ENCODE results near the gene TRAF7.
"Not testable (repeated sequence)": the region's sequence is repeated elsewhere in the genome, so short reads cannot be mapped to it uniquely, and the experiment has no call there.

TRAF7 gene

GRCh38 chr16:2109872-2110271 lies 45.7 kb upstream of the TRAF7 start:
- H3K27me3 ChIP-seq (ENCODE audit: insufficient read depth, low read length); H3K4me2 ChIP-seq (ENCODE audit: low read length); H3K79me2 ChIP-seq (ENCODE audit: insufficient read depth, low read length); H3K4me3 ChIP-seq (ENCODE audit: low read depth, low read length, poor library complexity, severe bottlenecking); H3K9ac ChIP-seq (ENCODE audit: low read length); H3K27ac ChIP-seq (ENCODE audit: low read depth, low read length, poor library complexity, severe bottlenecking); H3K4me1 ChIP-seq (ENCODE audit: insufficient read depth, low read length, severe bottlenecking); H4K20me1 ChIP-seq (ENCODE audit: insufficient read depth, low read length); H3F3A ChIP-seq (ENCODE audit: insufficient read depth, low read length); H3K9me3 ChIP-seq (ENCODE audit: low read length); H2AFZ ChIP-seq (ENCODE audit: low read length); H3K36me3 ChIP-seq (ENCODE audit: insufficient read depth, low read length); H3K9me2 ChIP-seq (ENCODE audit: low read depth, low read length): not testable (repeated sequence)

- not testable (repeated sequence) for H3K27me3 ChIP-seq (ENCODE audit: insufficient read depth, low read length); H3K36me3 ChIP-seq (ENCODE audit: insufficient read depth, low read length); H3K4me1 ChIP-seq (ENCODE audit: insufficient read depth, low read length, severe bottlenecking); H4K20me1 ChIP-seq (ENCODE audit: insufficient read depth, low read length); H3K9me2 ChIP-seq (ENCODE audit: low read depth, low read length); H3K27ac ChIP-seq (ENCODE audit: low read depth, low read length, poor library complexity, severe bottlenecking); H3K79me2 ChIP-seq (ENCODE audit: insufficient read depth, low read length); H3K4me2 ChIP-seq (ENCODE audit: low read length); H2AFZ ChIP-seq (ENCODE audit: low read length); H3K9ac ChIP-seq (ENCODE audit: low read length); H3F3A ChIP-seq (ENCODE audit: insufficient read depth, low read length); H3K9me3 ChIP-seq (ENCODE audit: low read length); H3K4me3 ChIP-seq (ENCODE audit: low read depth, low read length, poor library complexity, severe bottlenecking)
Measured at GRCh38 chr16:2110332-2111008, 45.1 kb upstream of the TRAF7 start.

DNA sequence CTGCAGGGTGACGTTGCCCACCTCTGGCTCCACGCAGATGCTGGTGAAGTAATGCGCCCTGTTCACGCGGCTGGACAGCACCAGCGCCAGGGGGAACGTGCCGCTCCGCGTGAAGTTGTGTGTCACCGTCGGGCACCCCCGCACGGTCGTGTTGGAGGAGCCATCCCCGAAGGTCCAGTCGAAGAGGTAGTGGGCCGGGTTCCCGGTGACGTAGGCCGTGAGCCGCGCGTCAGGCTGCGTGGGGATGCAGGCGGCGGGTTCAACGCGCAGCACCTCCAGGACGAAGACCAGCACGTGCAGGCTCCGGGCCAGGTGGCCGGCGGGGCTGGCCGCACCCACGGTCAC lies 44.6 kb upstream of the TRAF7 start:
- H2AFZ ChIP-seq (ENCODE audit: low read length); H3K79me2 ChIP-seq (ENCODE audit: insufficient read depth, low read length); H3K4me2 ChIP-seq (ENCODE audit: low read length); H3K4me1 ChIP-seq (ENCODE audit: insufficient read depth, low read length, severe bottlenecking); H3K9me3 ChIP-seq (ENCODE audit: low read length); H3K36me3 ChIP-seq (ENCODE audit: insufficient read depth, low read length); H3F3A ChIP-seq (ENCODE audit: insufficient read depth, low read length); H3K4me3 ChIP-seq (ENCODE audit: low read depth, low read length, poor library complexity, severe bottlenecking); H3K27ac ChIP-seq (ENCODE audit: low read depth, low read length, poor library complexity, severe bottlenecking); H4K20me1 ChIP-seq (ENCODE audit: insufficient read depth, low read length); H3K9ac ChIP-seq (ENCODE audit: low read length); H3K27me3 ChIP-seq (ENCODE audit: insufficient read depth, low read length); H3K9me2 ChIP-seq (ENCODE audit: low read depth, low read length): not testable (repeated sequence)

GRCh38 chr16:2111412-2112335 lies 43.9 kb upstream of the TRAF7 start:
- H4K20me1 ChIP-seq (ENCODE audit: insufficient read depth, low read length) = not testable (repeated sequence)

DNA sequence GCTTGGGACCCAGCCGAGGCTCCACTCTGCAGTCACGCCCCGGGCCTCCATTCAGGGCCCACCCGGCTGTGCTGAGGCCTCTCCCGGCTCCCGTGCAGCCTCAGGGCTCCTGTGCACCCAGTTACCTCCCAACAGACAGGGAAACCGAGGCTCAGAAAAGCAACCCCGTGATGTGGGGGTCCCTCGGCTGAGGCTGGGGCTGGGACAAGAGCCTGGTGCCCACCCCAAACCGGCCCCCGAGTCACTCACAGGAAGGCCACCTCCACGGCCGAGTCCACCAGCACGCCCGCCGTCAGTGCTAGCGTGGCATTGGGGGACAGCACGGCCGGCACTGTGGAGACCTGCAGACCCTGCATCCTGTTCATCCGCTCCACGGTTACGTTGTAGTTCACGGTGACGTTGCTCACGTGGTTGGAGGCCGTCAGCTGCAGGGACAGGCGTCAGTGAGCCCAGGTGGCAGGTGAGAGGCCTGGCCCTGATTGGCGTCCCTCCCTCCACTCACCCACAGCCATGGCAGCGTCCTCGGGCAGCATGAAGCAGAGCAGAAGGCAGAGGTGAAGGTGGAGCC lies 43.0 kb upstream of the TRAF7 start:
- H2AFZ ChIP-seq (ENCODE audit: low read length); H3K9me2 ChIP-seq (ENCODE audit: low read depth, low read length); H4K20me1 ChIP-seq (ENCODE audit: insufficient read depth, low read length); H3K27ac ChIP-seq (ENCODE audit: low read depth, low read length, poor library complexity, severe bottlenecking); H3K4me3 ChIP-seq (ENCODE audit: low read depth, low read length, poor library complexity, severe bottlenecking); H3K4me1 ChIP-seq (ENCODE audit: insufficient read depth, low read length, severe bottlenecking); H3K79me2 ChIP-seq (ENCODE audit: insufficient read depth, low read length); H3K4me2 ChIP-seq (ENCODE audit: low read length); H3K9me3 ChIP-seq (ENCODE audit: low read length); H3K9ac ChIP-seq (ENCODE audit: low read length); H3F3A ChIP-seq (ENCODE audit: insufficient read depth, low read length); H3K36me3 ChIP-seq (ENCODE audit: insufficient read depth, low read length); H3K27me3 ChIP-seq (ENCODE audit: insufficient read depth, low read length): not testable (repeated sequence)

More at GRCh38 chr16:2111412-2112335, 43.9 kb upstream of the TRAF7 start:
- not testable (repeated sequence) for H3K9me2 ChIP-seq (ENCODE audit: low read depth, low read length); H3K4me1 ChIP-seq (ENCODE audit: insufficient read depth, low read length, severe bottlenecking); H3F3A ChIP-seq (ENCODE audit: insufficient read depth, low read length); H3K9me3 ChIP-seq (ENCODE audit: low read length); H3K27me3 ChIP-seq (ENCODE audit: insufficient read depth, low read length); H3K36me3 ChIP-seq (ENCODE audit: insufficient read depth, low read length); H3K4me3 ChIP-seq (ENCODE audit: low read depth, low read length, poor library complexity, severe bottlenecking); H3K4me2 ChIP-seq (ENCODE audit: low read length); H3K79me2 ChIP-seq (ENCODE audit: insufficient read depth, low read length); H3K9ac ChIP-seq (ENCODE audit: low read length); H3K27ac ChIP-seq (ENCODE audit: low read depth, low read length, poor library complexity, severe bottlenecking); H2AFZ ChIP-seq (ENCODE audit: low read length)

- H3K9ac ChIP-seq (ENCODE audit: low read length); H3K9me2 ChIP-seq (ENCODE audit: low read depth, low read length); H3K79me2 ChIP-seq (ENCODE audit: insufficient read depth, low read length); H3F3A ChIP-seq (ENCODE audit: insufficient read depth, low read length); H3K9me3 ChIP-seq (ENCODE audit: low read length); H3K27ac ChIP-seq (ENCODE audit: low read depth, low read length, poor library complexity, severe bottlenecking); H3K4me1 ChIP-seq (ENCODE audit: insufficient read depth, low read length, severe bottlenecking); H2AFZ ChIP-seq (ENCODE audit: low read length); H3K27me3 ChIP-seq (ENCODE audit: insufficient read depth, low read length); H3K4me3 ChIP-seq (ENCODE audit: low read depth, low read length, poor library complexity, severe bottlenecking); H3K4me2 ChIP-seq (ENCODE audit: low read length); H4K20me1 ChIP-seq (ENCODE audit: insufficient read depth, low read length); H3K36me3 ChIP-seq (ENCODE audit: insufficient read depth, low read length): not testable (repeated sequence)
Measured at GRCh38 chr16:2114225-2114624, 41.4 kb upstream of the TRAF7 start.

DNA sequence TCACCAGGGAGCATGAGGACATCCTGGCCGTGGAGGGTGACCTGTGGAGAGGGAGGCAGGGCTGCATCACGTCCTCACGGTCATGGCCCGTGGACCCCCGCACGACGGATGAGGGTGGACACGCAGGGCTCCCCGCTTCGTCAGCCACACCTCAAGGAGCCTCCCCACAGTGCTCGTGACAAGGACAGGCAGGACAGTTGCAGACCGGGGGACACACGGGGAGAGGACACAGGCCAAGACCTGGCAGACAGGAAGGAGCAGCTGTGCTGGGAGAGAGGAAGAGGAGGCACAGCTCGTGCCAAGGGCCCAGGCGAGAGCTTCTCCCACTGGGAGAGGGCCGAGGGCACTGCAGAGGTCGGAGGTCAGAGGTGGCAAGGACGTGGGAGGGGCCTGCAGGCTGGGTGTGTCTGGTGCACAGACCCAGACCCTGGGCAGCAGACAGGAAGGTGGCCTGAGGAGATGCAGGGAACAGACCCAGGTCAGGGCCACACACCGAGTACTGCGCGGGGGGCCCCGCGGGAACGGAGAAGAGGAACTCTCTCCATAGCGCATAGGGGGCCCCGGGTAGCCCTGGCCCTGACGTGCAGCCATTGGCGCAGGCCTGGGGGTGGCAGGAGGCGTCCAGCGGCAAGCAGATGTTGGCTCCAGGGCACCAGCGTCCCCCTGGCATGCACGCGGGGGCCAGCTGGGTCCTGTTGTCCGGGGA lies 40.5 kb upstream of the TRAF7 start:
- not testable (repeated sequence) for H3K27me3 ChIP-seq (ENCODE audit: insufficient read depth, low read length); H4K20me1 ChIP-seq (ENCODE audit: insufficient read depth, low read length); H3K9ac ChIP-seq (ENCODE audit: low read length); H3K9me2 ChIP-seq (ENCODE audit: low read depth, low read length); H3K4me1 ChIP-seq (ENCODE audit: insufficient read depth, low read length, severe bottlenecking); H3K27ac ChIP-seq (ENCODE audit: low read depth, low read length, poor library complexity, severe bottlenecking); H3F3A ChIP-seq (ENCODE audit: insufficient read depth, low read length); H3K9me3 ChIP-seq (ENCODE audit: low read length); H3K79me2 ChIP-seq (ENCODE audit: insufficient read depth, low read length); H3K4me3 ChIP-seq (ENCODE audit: low read depth, low read length, poor library complexity, severe bottlenecking); H2AFZ ChIP-seq (ENCODE audit: low read length); H3K36me3 ChIP-seq (ENCODE audit: insufficient read depth, low read length); H3K4me2 ChIP-seq (ENCODE audit: low read length)
